BLaER1 treated with 17β-estradiol and CSF1 and Interleukin-3, amounts not matched to agents 10 nM and 100 nM (cell line): Measurements from ENCODE around the gene CD247.

Experiments used
- H3K27ac ChIP-seq, 11 experiments: shearing (Covaris generic); formaldehyde crosslinking; 2 replicates each; pipeline ENCODE4 v1.8.1; 2022
- H3K27me3 ChIP-seq, 11 experiments: shearing (Covaris generic); formaldehyde crosslinking; 2 replicates each; pipeline ENCODE4 v1.8.1; 2022
- H3K36me3 ChIP-seq, 11 experiments: shearing (Covaris generic); formaldehyde crosslinking; 2 replicates each; pipeline ENCODE4 v1.8.1; 2022
- H3K4me1 ChIP-seq, 10 experiments: shearing (Covaris generic); formaldehyde crosslinking; 2 replicates each; pipeline ENCODE4 v1.8.1; 2022
- H3K4me2 ChIP-seq, 11 experiments: shearing (Covaris generic); formaldehyde crosslinking; 2 replicates each; pipeline ENCODE4 v1.8.1; 2022
- H3K4me3 ChIP-seq, 10 experiments: shearing (Covaris generic); formaldehyde crosslinking; 2 replicates each; pipeline ENCODE4 v1.8.1; 2022
- H3K9ac ChIP-seq, 11 experiments: shearing (Covaris generic); formaldehyde crosslinking; 2 replicates each; pipeline ENCODE4 v1.8.1; 2022
- H3K9me3 ChIP-seq, 11 experiments: shearing (Covaris generic); formaldehyde crosslinking; replicated peaks in 1 of 11; 2 replicates each; pipeline ENCODE4 v1.8.1; 2022
- H4K20me1 ChIP-seq, 11 experiments: shearing (Covaris generic); formaldehyde crosslinking; 2 replicates each; pipeline ENCODE4 v1.8.1; 2022
- Cebpa-rat ChIP-seq, 11 experiments: shearing (Covaris generic); IDR thresholded peaks; 2 replicates each; pipeline ENCODE4 v1.8.1; 2022

The CD247 gene

DNA sequence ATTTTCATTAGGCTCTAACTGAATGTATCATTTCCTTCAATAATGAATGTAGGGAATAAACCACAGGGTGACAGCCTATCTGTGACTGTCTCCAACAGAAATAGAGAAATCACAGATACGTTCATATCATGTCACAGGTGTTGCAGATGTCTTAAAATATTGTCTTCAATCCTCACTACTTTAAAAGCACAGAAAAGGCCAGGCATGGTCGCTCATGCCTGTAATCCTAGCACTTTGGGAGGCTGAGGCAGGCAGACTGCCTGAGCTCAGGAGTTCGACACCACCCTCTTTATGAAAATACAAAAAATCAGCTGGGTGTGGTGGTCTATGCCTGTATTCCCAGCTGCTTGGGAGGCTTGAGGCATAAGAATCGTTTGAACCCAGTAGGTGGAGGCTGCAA, 27.0 kb upstream of the CD247 start:
- Histone ChIP-seq H3K36me3 (peaks cover 32 to 84% (median 70%) of the 10 kb centered on the region in 11 experiments), H3K27ac (peak overlapping the region in 4 of 11 experiments; percentile 10 to 37 (median 30); a peak in 6 of 22 replicates), H3K4me1 (peaks cover 9 to 99% (median 46%) of the 10 kb centered on the region in 10 experiments), H4K20me1 (peaks cover 0 to 38% (median 0%) of the 10 kb centered on the region in 11 experiments; a peak in 6 of 22 replicates), H3K9me3 (no peaks in the 10 kb centered on the region), H3K9ac (peak overlapping the region in 2 of 11 experiments; percentile 0 to 45; a peak in 3 of 22 replicates), H3K4me3 (no peak overlapping the region), H3K27me3 (no peaks in the 10 kb centered on the region), H3K4me2 (peak overlapping the region in 7 of 11 experiments; percentile 19 to 99 (median 49); a peak in 12 of 22 replicates)
- no peak for TF ChIP-seq Cebpa-rat (IDR thresholded peaks at IDR 0.05)

DNA sequence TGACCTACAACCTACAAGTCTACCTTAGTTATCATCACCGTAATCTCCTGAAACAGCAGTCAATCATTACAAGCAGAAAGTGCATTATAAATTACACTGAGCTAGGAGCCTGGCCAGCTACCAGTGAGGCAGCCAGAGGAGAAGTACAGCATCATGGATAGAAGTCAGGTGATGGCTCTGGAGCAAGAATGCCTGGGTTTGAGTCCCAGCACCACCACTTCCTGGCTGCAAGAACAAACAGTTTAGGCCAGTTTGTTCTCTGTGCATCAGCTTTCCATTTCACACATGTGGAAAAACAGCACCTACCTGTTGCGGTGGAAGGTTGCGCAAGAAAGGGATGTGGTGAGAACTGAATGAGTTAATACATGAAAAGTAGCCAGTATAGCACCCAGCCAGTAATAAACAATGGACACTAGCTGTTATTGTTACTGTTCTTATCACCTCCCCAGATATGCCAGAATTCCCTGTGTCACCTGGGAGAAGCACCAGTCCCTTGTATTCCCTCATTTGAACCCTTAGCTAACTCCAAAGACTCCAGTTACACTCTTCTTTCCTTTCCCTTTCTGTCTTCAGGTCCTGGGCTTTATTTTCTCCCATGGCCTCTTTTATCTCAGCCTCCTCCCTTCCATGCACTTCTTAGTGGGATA, 26.2 kb upstream of the CD247 start:
- Histone ChIP-seq H3K4me1 (peaks cover 10 to 98% (median 40%) of the 10 kb centered on the region in 10 experiments), H3K4me3 (no peak overlapping the region)

DNA sequence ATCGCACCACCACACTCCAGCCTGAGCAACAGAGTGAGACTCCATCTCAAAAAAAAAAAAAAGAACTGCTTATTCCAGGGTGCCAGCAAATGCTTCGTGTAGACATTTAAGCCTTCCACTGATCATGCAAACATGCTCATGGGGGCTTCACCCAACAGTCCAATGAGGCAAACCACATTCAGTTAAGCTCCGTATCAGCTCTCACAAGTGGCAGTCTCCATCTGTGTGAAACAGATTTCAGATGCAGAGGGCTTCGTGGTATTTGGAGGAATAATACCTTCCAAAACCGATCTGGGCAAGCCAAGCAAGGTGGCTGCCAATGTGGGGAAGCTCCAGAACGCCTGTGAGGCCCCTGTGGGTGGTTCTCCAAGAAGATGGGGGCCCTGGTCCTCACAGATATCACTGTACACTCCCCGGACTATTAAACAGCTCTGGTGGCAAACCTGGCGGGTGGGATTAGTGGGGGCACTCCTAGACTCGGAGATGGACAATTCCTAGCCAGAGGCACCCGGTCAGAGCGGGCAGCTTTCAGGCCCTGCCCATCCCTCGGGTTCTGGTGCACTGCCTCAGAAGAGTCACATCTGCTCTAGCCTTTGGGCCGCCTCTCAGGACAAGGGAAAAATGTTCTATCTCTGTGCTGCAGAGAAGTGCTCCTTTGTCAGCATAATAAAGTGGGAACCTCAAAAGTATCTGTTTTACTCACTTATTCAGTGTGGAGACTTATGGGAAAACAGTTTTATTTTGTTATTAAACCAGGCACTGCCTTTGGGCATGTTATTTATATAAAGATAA, 25.1 kb upstream of the CD247 start:
- Histone ChIP-seq H3K36me3 (peaks cover 32 to 91% (median 67%) of the 10 kb centered on the region in 11 experiments), H3K27ac (peak overlapping the region in 4 of 11 experiments; percentile 4 to 35 (median 10); a peak in 4 of 22 replicates), H3K9me3 (no peaks in the 10 kb centered on the region), H3K9ac (peak overlapping the region in 2 of 11 experiments; percentile 26 to 45; a peak in 2 of 22 replicates), H3K4me2 (peak overlapping the region in 3 of 11 experiments; percentile 56 to 99 (median 99); a peak in 5 of 22 replicates), H3K4me1 (peaks cover 8 to 99% (median 31%) of the 10 kb centered on the region in 10 experiments), H4K20me1 (peaks cover 0 to 48% (median 0%) of the 10 kb centered on the region in 11 experiments; a peak in 4 of 22 replicates), H3K4me3 (no peak overlapping the region), H3K27me3 (no peaks in the 10 kb centered on the region)
- TF ChIP-seq Cebpa-rat (IDR thresholded peaks at IDR 0.05): no peak

More for the DNA sequence above, 26.2 kb upstream of the CD247 start:
- peak overlapping the region in 1 of 11 experiments; percentile 45; a peak in 1 of 22 replicates for H3K9ac ChIP-seq
- peak overlapping the region in 4 of 11 experiments; percentile 10 to 37 (median 30); a peak in 5 of 22 replicates for H3K27ac ChIP-seq
- no peaks in the 10 kb centered on the region for H3K27me3 ChIP-seq
- peaks cover 0 to 42% (median 0%) of the 10 kb centered on the region in 11 experiments; a peak in 4 of 22 replicates for H4K20me1 ChIP-seq
- peak overlapping the region in 6 of 11 experiments; percentile 8 to 99 (median 54); a peak in 11 of 22 replicates for H3K4me2 ChIP-seq
- peak in 8 of 11 experiments; percentile 43 to 90 (median 68); a peak in 13 of 22 replicates for TF ChIP-seq Cebpa-rat (IDR thresholded peaks at IDR 0.05)
- H3K9me3 ChIP-seq: no peaks in the 10 kb centered on the region
- H3K36me3 ChIP-seq: peaks cover 32 to 85% (median 69%) of the 10 kb centered on the region in 11 experiments

DNA sequence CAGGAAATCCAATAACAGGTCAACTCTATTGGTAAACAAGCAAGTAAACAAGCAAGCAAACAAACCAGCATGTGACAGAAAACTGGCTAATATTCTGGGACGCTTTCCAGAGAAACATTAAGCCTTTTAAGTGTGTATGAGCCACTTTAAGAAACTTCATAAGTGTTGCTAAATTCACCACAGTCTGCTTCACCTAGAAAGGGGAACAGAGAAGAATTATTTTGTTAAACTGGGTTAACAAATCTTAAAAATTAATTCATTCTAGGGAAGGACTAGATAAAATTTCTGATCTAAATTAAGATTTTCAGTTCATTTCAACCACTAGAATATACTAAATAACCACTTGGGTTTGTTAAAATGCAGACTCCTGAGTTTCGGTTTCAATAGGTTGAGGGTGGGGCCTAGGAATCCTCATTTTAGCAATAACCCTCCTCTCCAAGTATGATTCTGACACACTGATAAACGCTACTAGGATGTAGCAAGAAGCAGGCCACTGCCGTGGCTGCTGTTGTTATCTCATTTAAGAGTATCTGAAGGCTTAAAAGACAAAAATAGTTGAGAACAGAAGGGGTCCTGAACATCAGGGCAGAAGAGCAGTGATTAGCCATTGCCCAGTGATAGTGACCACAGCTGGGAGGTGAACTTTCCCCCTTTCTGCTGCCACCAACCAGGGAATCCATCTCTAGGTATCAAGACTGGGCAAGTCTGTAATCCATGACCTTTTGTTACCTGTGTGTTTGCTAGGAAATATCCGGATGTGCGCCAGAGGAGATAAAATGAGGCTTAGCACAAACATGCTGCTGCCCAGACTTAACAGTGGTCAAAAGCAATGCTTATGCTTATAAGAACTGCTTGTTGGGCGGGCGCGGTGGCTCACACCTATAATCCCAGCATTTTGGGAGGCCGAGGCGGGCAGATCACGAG, 24.0 kb upstream of the CD247 start:
- H3K27ac ChIP-seq: peak overlapping the region in 2 of 11 experiments; percentile 17 to 27; a peak in 3 of 22 replicates
- peaks cover 8 to 93% (median 23%) of the 10 kb centered on the region in 10 experiments for H3K4me1 ChIP-seq
- H3K4me2 ChIP-seq: peak overlapping the region in 5 of 11 experiments; percentile 5 to 99 (median 56); a peak in 8 of 22 replicates
- no peaks in the 10 kb centered on the region for H3K9me3 ChIP-seq
- no peak overlapping the region for H3K4me3 ChIP-seq
- H4K20me1 ChIP-seq: peaks cover 0 to 56% (median 0%) of the 10 kb centered on the region in 11 experiments; a peak in 4 of 22 replicates
- H3K9ac ChIP-seq: peak overlapping the region in 2 of 11 experiments; percentile 40 to 43; a peak in 1 of 22 replicates
- H3K36me3 ChIP-seq: peaks cover 25 to 88% (median 60%) of the 10 kb centered on the region in 11 experiments
- TF ChIP-seq Cebpa-rat (IDR thresholded peaks at IDR 0.05): no peak
- H3K27me3 ChIP-seq: no peaks in the 10 kb centered on the region

DNA sequence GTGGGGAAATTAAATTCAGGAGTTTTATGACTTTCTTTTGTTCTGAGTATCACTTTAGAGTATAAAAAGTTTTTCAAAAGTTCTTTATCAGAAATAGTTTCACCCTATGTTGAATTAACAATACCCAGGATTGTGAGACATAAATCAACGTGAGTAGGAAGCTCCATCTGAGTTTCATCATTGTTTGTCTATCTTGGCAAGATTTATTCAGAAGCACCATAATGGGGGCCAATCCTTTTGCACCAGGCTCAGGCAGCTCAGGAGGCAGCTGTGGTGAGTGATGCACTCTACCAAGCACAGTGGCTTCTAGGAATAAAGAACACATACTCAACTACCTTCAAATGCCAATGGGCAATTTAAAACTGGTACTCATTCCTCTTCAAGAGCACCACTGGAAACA, 23.3 kb upstream of the CD247 start:
- H4K20me1 ChIP-seq: peaks cover 0 to 56% (median 0%) of the 10 kb centered on the region in 11 experiments; a peak in 4 of 22 replicates
- no peaks in the 10 kb centered on the region for H3K27me3 ChIP-seq
- H3K36me3 ChIP-seq: peaks cover 17 to 81% (median 52%) of the 10 kb centered on the region in 11 experiments
- no peak overlapping the region for H3K4me3 ChIP-seq
- H3K9me3 ChIP-seq: no peaks in the 10 kb centered on the region
- H3K27ac ChIP-seq: 0 out of 22 replicates have a peak overlapping the region, but pooled peaks of 1 of the 11 experiments have one; percentile 25
- H3K9ac ChIP-seq: no peak overlapping the region
- no peak for TF ChIP-seq Cebpa-rat (IDR thresholded peaks at IDR 0.05)
- peak overlapping the region in 3 of 11 experiments; percentile 43 to 99 (median 99); a peak in 6 of 22 replicates for H3K4me2 ChIP-seq
- peaks cover 8 to 89% (median 23%) of the 10 kb centered on the region in 10 experiments for H3K4me1 ChIP-seq

DNA sequence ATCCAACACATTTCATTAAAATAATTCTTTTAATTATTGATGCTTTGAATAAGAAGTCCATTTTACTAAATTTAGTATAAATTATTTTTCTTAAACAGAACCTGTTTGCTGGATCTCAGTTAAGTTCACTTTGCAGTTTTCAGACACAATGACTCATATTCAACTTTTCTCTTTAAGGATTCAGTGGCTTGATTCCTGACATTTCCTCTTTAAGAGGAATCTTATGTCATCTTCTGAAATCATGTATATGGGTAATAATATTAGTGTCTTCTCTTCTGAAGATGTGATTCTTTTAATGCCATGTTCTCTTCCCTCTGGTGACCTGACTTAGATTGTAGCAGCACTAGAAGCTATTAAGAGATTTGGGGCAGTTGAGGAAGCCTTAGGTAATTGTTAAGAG, 22.7 kb upstream of the CD247 start:
- no peak overlapping the region for H3K9ac ChIP-seq
- H3K4me2 ChIP-seq: peak overlapping the region in 3 of 11 experiments; percentile 43 to 99 (median 99); a peak in 5 of 22 replicates
- 0 out of 22 replicates have a peak overlapping the region, but pooled peaks of 1 of the 11 experiments have one; percentile 25 for H3K27ac ChIP-seq
- no peaks in the 10 kb centered on the region for H3K27me3 ChIP-seq
- H3K4me3 ChIP-seq: no peak overlapping the region
- no peaks in the 10 kb centered on the region for H3K9me3 ChIP-seq
- TF ChIP-seq Cebpa-rat (IDR thresholded peaks at IDR 0.05): no peak
- peaks cover 8 to 89% (median 22%) of the 10 kb centered on the region in 10 experiments for H3K4me1 ChIP-seq
- peaks cover 13 to 75% (median 46%) of the 10 kb centered on the region in 11 experiments for H3K36me3 ChIP-seq
- peaks cover 0 to 56% (median 0%) of the 10 kb centered on the region in 11 experiments; a peak in 4 of 22 replicates for H4K20me1 ChIP-seq

DNA sequence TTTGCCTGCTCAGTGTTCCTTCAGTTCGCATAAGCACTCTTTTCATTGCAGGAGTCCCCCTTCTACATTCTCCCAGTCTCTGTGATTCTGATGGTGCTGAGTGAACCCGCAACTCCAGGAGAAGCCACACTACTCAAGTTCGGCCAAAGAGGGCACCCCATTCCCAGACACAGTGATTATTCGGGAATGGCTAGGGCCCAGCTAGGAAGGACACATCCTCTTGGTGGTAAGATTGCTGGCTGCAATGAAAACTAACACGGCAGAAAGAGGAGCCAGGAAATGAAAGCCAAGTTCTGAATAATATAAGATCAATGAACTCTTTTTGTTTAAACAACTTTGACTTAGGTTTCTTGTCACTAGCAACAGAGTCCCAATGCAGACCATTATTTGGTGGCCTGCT, 20.3 kb upstream of the CD247 start:
- peaks cover 0 to 72% (median 7%) of the 10 kb centered on the region in 10 experiments; a peak in 12 of 20 replicates for H3K4me1 ChIP-seq
- no peak overlapping the region for H3K4me3 ChIP-seq
- H3K9me3 ChIP-seq: no peaks in the 10 kb centered on the region
- no peak overlapping the region for H3K27ac ChIP-seq
- peaks cover 0 to 58% (median 0%) of the 10 kb centered on the region in 11 experiments; a peak in 4 of 22 replicates for H4K20me1 ChIP-seq
- H3K27me3 ChIP-seq: no peaks in the 10 kb centered on the region
- no peak for TF ChIP-seq Cebpa-rat (IDR thresholded peaks at IDR 0.05)
- peaks cover 0 to 51% (median 23%) of the 10 kb centered on the region in 11 experiments; a peak in 16 of 22 replicates for H3K36me3 ChIP-seq
- H3K4me2 ChIP-seq: no peak overlapping the region; a peak in 1 of 22 replicates
- H3K9ac ChIP-seq: no peak overlapping the region
